G401 (cell line): ENCODE data around the gene CNNM2. TPM values are rescaled to one million over a fixed set of nuclear protein-coding genes. Genes with fewer than 3 reads are reported as not detected.
"Not testable (repeated sequence)": the region's sequence is repeated elsewhere in the genome, so short reads cannot be mapped to it uniquely, and the experiment has no call there.

Source experiments
- DNase-seq: peaks from one replicate; pipeline ENCODE4 v3.0.0-alpha.2; 2015; ENCODE audit warnings: low spot score
- in situ Hi-C: cut with HindIII; loops from 2 replicates; pipeline ENCODE4 v1.10.0; 2016; ENCODE audit warnings: low sequenced_read_pairs, mixed read lengths
- total RNA-seq: library from RNA; depleted of rRNA; stranded (reverse); fragments of >200 nt; shearing (Covaris generic); gene quantifications from 2 replicates; pipeline ENCODE4 v1.2.3, GENCODE V29; 2014

CNNM2 gene
- total RNA-seq, 1 experiment from 2014 or later = 15.5 TPM

- in situ Hi-C loops = no loop called here
- peak; percentile 84 for DNase-seq
Measured at GRCh38 chr10:103062854-103063590, 144.9 kb downstream of the CNNM2 start.

GRCh38 chr10:103064956-103065355 lies 146.9 kb downstream of the CNNM2 start:
- DNase-seq = no peak
- in situ Hi-C loops = no loop called here

GRCh38 chr10:103066141-103067098 lies 148.3 kb downstream of the CNNM2 start:
- in situ Hi-C loops = no loop called here
- no peak for DNase-seq

- in situ Hi-C loops, DNase-seq: not testable (repeated sequence)
Measured at GRCh38 chr10:103067099-103067477, 149.0 kb downstream of the CNNM2 start.

- no peak for DNase-seq
- in situ Hi-C loops = no loop called here
Measured at GRCh38 chr10:103067484-103067883, 149.4 kb downstream of the CNNM2 start.

- in situ Hi-C loops = no loop called here
- no peak for DNase-seq
Measured at GRCh38 chr10:103067956-103068355, 149.9 kb downstream of the CNNM2 start.

- in situ Hi-C loops = no loop called here
Measured at GRCh38 chr10:103069453-103070331, 151.6 kb downstream of the CNNM2 start.

GRCh38 chr10:103072276-103072675 lies 154.2 kb downstream of the CNNM2 start:
- in situ Hi-C loops = no loop called here
- DNase-seq = no peak

More at GRCh38 chr10:103069453-103070331, 151.6 kb downstream of the CNNM2 start:
- DNase-seq = peak; percentile 84

- in situ Hi-C loops = no loop called here
- no peak for DNase-seq
Measured at GRCh38 chr10:103072891-103073290, 154.8 kb downstream of the CNNM2 start.

- no peak for DNase-seq
- in situ Hi-C loops = no loop called here
Measured at GRCh38 chr10:103077020-103077419, 158.9 kb downstream of the CNNM2 start.

- in situ Hi-C loops = no loop called here
- DNase-seq = no peak
Measured at GRCh38 chr10:103077491-103078308, 159.6 kb downstream of the CNNM2 start.

- no peak for DNase-seq
- in situ Hi-C loops = no loop called here
Measured at GRCh38 chr10:103078309-103078615, 160.2 kb downstream of the CNNM2 start.

- in situ Hi-C loops = no loop called here
- no peak for DNase-seq
Measured at GRCh38 chr10:103078676-103079075, 160.6 kb downstream of the CNNM2 start.

- DNase-seq = no peak
- in situ Hi-C loops = no loop called here
Measured at GRCh38 chr10:103079100-103079499, 161.0 kb downstream of the CNNM2 start.

- in situ Hi-C loops = no loop called here
- no peak for DNase-seq
Measured at GRCh38 chr10:103079946-103080345, 161.9 kb downstream of the CNNM2 start.

GRCh38 chr10:103080891-103081581 lies 162.9 kb downstream of the CNNM2 start:
- in situ Hi-C loops = no loop called here

GRCh38 chr10:103082683-103083082 lies 164.6 kb downstream of the CNNM2 start:
- in situ Hi-C loops = no loop called here
- no peak for DNase-seq

More at GRCh38 chr10:103080891-103081581, 162.9 kb downstream of the CNNM2 start:
- DNase-seq = no peak
